ENCODE measurements around the gene MAP4K2.
"Not testable (repeated sequence)": the region's sequence is repeated elsewhere in the genome, so short reads cannot be mapped to it uniquely, and the experiment has no call there.

The MAP4K2 gene
- total RNA-seq: 58.3 to 198 reads per million in 2 experiments

GRCh38 chr11:64803158-64803845 is at the start of gene MAP4K2:
TSS of gene MAP4K2 (minus strand) at chr11:64803214. CDS start at chr11:64803149, 65 bp downstream.
- DNase-seq (ENCODE audit: low read depth): peak; percentile 84

DNA sequence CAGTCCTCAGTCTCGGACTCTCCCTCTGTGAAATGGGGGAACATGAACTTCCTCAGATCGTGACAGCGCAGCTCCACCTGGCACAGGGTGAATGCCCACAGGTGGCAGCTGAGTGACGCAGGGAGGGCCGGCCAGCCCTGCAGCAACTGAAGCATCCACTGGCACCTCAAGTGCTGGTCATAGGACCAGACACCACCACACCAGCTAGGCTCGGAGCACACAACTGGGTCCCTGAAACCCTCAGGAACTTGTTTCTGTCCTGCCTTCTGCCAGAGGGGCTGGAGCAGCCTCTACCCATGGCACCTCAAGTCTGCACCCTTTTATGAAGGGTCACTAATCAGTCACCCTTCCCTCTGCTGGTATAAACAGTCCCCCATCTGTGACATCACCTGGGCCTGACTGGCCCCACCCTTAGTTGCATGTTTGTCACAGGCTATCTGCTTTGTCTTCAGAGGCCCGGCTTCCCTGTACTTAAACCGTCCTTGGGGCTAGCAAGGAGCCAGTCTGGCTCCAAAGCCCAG is 48.9 kb upstream of the MAP4K2 start:
- no peak for DNase-seq (ENCODE audit: low read depth)

- DNase-seq (ENCODE audit: low read depth): no peak
Measured at GRCh38 chr11:64850979-64851567, 48.1 kb upstream of the MAP4K2 start.

DNA sequence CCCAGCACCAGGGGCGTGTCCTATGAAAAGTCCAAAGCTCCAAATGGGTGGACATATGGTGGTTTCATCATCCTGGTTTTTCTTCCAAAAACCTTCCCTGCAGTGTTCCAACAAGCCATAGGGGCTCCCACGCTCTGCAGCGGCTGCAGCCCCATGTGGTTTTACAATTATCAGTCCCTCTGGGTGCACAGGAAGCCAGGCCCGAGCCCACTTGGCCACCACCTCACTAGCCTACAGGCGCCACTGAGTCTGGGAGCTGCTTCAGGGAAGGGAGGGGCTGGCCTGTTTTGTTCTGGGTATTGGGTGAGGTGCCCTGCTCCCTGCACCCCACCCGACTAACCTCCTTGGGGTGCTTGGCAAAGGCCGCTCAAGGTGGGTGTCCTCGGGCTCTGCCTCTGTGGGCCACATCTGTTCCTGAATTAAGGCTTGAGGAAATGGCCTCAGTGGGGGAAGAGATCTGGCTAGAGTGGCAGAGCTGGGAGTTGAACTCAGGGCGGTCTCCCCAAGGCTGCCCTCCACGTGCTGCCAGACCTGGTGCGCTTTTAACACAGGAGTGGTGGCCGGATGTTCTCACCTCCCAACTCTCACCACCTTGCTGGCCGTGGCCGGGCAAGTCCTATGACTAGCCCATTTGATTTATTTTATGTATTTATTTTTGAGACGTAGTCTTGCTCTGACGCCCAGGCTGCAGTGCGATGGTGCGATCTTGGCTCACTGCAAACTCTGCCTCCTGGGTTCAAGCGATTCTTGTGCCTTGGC is 46.8 kb upstream of the MAP4K2 start:
- DNase-seq (ENCODE audit: low read depth): no peak

DNA sequence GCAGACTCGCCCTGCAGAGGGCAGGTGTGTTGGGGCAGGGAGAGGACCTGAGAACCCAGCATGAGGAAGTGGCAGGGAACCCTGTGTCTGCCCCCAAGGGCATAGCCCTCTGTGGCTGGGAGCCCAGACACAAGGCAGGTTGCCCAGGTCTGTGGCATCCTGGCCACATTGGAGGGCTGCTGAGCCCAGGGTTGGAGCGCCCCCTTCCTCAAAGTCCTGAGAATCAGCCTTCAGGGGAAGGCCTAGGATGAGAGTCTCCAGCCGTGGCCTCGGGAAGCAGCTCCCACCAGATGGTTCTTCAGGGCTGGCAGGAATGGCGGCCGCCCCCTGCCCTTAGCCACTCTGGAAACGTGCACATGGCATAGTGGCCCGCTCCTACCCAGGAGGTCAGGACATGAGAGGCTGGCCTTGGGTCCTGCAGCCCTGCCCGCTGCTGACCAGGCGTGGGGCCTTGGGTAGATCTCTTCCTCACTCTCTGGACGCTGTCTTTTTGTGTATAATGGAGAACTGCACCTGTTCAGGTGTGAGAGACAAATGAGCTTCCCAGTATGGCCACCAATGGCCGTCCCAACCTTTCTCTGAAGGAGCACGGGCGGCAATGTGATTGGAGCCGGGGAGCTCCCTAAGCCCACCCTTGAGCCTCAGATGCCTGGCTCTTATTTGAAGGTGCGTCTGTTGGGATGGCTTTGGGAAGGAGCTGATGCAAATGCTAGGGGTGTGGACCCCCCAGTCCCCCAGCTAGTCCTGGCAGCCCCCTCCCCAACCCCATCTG is 46.0 kb upstream of the MAP4K2 start:
- DNase-seq (ENCODE audit: low read depth): no peak

- DNase-seq (ENCODE audit: low read depth): no peak
Measured at GRCh38 chr11:64848214-64848825, 45.3 kb upstream of the MAP4K2 start.

DNA sequence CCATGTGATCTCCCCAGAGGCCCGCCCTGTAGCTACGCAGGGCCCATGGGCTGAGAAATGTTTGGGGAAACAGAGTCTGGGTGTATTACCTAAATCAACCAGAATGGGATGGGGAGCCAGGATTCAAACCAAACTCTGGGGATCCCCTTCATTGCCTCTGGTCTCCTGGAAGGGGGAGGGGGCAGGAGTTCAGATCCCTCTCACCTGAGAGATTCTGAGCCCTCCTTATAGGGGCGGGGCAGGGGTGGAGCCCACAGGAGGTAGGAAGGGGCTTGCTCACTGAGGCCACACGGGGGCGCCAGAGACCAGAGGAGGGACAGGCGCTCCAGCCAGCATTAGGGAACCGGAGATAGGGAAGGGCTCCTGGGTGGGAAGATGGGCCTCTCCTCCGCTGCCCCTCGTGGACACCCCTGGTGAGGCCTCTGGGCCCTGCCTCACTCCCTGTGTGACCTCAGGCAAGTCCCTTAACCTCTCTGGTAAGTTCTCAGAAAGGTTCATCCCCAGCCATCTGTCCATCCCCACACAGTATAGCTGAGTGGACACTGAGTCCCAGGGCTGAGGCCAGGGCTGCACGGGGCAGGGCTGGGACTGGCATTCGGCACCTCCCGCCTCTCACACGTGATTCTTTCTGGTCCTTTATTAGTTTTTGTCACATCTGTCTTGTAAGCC is 44.1 kb upstream of the MAP4K2 start:
- DNase-seq (ENCODE audit: low read depth): peak; percentile 89

DNA sequence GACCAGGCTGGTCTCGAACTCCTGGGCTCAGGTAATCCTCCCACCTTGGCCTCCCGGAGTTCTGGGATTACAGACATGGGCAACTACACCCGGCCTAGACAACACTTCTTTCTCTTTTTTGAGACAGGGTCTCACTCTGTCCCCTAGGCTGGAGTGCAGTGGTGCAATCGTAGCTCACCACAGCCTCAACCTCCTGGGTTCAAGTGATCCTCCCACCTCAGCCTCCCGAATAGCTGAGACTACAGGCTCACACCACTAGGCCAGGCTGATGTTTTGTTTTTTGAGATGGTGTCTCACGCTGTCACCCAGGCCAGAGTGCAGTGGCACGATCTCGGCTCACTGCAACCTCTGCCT is 42.7 kb upstream of the MAP4K2 start:
- DNase-seq (ENCODE audit: low read depth): not testable (repeated sequence)

GRCh38 chr11:64845129-64845775 is 42.2 kb upstream of the MAP4K2 start:
- no peak for DNase-seq (ENCODE audit: low read depth)

GRCh38 chr11:64844330-64845128 is 41.5 kb upstream of the MAP4K2 start, which contains the start of gene CDC42BPG:
TSS of gene CDC42BPG (minus strand) at chr11:64844653. CDS start at chr11:64844569, 84 bp downstream.
- DNase-seq (ENCODE audit: low read depth): peak; percentile 68

GRCh38 chr11:64843686-64844329 is 40.8 kb upstream of the MAP4K2 start:
- no peak for DNase-seq (ENCODE audit: low read depth)

GRCh38 chr11:64842851-64843685 is 40.1 kb upstream of the MAP4K2 start:
- DNase-seq (ENCODE audit: low read depth): no peak

GRCh38 chr11:64842366-64842759 is 39.3 kb upstream of the MAP4K2 start:
- no peak for DNase-seq (ENCODE audit: low read depth)

- no peak for DNase-seq (ENCODE audit: low read depth)
Measured at GRCh38 chr11:64841592-64842365, 38.8 kb upstream of the MAP4K2 start.

- no peak for DNase-seq (ENCODE audit: low read depth)
Measured at GRCh38 chr11:64839887-64840782, 37.1 kb upstream of the MAP4K2 start.

DNA sequence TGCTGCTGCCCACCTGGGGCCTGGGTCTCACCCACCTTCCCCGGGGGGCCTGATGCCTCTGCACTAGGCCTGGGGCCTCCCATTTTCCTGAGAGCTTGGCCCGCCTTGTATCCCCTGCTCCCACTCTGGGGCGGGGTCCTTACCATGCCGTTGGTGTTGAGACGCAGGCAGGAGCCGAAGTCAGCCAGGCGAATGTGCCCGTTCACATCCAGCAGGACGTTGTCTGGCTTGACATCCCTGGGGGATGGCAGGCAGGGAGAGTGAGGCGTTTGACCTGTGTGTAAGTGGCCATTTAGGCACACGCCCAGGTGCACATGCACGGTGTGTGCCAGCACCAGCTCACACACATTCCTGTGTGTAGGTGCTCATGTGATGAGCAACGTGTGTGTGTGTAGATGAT is 36.3 kb upstream of the MAP4K2 start:
- DNase-seq (ENCODE audit: low read depth): no peak
